ENCODE data around the gene SLC10A1.
A peak's percentile ranks its signal among the peaks of the same experiment; 100 is the strongest.
"Not testable (repeated sequence)": the region's sequence is repeated elsewhere in the genome, so short reads cannot be mapped to it uniquely, and the experiment has no call there.

Gene SLC10A1

DNA sequence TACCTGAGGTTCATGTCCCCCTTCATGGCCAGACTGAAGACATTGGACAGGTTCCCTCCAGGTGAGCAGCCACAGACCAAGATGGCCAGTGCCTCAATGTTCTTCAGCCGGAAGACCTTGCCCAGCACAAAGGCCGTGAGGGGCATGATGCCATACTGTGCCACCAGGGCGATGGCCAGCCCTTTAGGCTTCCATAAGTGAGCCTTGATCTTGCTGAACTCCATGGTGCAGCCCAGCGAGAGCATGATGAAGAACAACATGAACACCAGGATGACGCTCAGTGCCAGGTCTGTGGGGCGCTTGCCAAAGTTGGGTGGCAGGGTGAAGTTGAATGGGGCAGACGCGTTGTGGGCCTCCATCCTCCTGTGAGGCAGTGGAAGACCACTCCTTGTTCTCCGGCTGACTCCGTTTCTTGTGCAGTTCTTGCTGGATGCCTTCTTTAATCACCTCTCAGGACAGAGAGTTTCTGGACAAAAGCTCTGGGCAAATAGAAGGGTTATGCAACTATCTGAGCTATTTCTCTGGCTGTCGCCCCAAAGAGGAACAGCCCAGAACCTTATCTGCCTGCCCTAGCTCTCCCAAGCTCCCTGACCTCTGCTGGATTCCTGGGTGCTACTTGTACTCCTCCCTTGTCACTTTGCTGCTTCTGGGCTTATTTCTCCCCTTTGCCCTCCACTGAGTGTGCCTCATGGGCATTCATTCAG is at the start of gene SLC10A1:
TSS of gene SLC10A1 (minus strand) at position 445 of the 704 bp plus-strand sequence. CDS start at position 359, 86 bp downstream.
- no peak for DNase-seq

DNA sequence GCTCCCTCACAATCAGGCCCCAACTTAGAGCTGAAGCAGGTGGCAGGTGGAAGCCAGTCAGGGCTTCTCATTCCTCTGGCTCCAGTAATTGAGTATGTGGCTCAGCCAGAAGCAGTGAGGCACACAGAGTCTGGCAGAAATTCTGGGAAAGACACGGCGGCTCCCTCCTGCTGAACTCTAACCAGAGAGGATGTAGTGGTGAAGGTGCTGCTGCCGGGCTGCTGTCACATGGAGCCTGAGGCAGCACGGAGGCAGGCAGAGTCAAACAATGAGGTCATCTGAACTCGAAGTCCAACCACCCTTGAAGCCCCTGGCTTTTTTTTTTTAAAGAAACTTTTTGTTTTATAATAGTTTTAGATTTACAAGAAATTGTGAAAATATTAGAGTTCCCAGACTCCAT is 48.7 kb upstream of the SLC10A1 start:
- peak; percentile 13 to 54 for DNase-seq

DNA sequence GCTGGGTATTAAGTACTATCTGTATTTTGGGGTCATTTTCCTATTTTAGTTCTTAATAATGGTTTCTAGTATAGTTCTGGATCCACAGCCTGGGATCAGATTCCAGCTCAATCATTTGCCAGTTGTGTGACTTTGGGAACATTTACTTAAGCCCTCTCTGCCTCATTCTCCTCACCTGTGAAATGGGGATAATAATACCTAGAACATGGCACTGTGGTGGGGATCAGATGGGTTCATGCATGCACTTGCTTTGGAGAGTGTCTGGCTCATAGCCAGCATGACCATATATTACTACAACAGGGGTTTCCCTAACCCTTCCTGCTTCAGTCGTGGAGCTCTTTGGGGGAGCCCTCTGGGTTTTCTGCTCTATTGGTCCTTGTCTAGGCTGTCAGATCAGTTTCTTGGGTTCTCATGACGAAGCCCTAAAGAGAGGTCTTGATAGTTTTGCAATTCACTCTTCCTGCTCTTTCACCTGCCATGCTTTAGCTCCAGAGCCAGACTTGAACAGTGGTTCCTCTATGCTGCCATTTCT is 48.1 kb upstream of the SLC10A1 start:
- no peak for DNase-seq

DNA sequence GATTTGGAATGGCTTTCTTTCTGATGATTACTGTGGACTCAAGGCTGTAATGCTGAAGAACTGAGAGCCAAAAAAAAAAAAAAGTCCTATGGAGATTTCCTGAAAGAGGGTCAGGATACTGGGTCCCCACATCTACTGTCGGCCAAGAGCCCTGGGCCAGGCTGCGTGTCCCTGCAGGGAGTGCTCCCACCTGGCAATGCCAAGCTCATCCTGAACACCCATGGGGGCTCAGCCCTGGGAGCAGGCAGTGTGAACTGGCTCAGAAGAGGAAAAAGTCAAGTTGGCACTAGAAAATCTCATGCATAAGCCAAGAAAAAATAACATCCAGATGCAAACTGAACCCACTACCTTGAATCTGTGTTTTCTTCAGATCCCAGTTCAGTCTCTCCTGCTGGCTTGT is 47.1 kb upstream of the SLC10A1 start:
- DNase-seq = no peak

DNA sequence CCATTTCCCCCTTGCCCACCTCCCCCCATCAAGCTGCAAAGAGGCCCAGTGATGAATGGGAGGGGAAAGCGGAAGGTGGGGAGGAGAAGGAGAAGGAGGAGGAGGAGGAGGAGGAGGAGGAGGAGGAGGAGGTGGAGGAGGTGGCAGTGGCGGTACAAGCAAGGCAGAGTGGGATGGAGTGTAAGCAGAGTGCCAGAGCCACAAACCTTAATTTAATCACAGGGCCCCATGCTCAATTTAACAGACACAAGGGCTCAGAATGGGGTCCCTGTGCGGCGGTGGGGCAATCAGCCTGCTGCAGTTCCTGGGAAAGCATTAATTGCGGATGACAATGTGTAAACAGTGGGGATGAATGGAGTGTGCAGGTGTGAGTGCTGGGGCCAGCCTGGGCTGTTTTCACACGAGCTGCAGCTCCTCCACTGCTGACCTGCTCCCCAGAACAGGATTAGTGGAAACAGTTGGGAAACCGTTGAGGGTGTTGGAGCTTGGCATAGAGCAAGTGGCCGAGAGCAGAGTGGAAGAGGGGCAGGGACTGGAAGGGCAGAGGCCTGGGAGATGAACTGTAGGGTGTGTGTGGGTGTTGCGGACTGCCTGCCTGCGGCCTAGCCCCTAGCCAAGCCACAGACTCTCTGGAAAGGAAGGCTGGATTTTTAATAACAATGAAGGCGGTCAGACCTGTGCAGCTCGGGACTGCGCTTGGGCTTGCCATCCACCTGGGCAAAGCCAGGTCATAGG is 45.8 kb upstream of the SLC10A1 start:
- peak; percentile 56 to 70 for DNase-seq

DNA sequence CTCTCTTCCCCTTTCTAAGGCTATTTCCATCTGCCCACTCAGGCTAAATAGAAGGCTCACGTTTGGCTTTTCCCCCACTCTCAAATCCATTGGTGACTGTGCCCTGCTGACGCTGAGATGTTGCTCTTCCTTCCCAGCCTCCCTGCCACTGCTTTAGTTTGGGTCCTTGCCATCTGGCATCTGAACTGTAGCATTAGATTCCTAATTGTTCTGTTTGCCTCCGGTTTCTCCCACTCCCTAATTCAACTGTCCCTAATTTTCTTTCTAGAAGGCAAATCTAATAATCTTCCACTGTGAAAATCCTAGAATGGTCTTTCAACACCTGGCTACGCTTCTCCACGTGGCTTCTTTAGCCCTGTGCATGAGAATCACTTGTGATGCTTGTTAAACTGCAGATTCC is 44.6 kb upstream of the SLC10A1 start:
- DNase-seq = no peak

DNA sequence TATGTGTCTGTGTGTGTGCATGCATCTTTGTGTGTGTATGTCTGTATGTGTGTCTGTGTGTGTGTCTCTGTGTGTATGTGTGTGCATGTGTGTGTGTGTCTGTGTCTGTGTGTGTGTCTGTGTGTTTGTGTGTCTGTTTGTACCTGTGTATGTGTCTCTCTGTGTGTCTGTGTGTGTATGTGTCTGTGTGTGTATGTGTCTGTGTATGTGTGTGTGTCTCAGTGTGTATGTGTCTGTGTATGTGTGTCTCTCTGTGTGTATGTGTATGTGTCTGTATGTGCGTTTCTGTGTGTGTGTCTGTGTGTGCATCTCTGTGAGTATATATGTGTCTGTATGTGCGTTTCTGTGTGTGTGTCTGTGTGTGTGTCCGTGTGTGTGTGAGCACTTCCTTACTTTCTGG is 42.6 kb upstream of the SLC10A1 start:
- no peak for DNase-seq

DNA sequence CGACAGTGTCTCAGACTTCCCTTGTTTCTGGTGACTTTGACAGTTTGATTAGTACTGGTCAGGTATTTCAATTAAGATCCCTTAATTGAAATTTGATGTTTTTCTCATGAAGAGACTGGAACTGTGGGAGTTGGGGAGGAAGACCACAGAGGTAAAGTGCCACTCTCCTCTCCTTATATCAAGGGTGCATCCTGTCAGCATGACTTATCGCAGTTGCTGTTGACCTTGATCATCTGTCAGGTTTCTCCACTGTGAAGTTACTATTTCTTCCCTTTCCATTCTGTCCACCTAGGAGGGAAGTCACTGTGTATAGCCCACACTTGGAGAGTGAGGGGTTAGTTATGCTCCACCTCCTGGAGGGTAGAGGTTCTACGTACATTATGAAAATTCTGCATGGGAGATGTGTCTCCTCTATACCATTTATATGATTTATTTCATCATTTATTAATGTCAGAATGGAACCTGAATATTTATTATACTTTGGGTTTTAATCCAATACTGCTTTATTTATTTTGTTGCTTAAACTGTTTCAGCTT is 41.9 kb upstream of the SLC10A1 start:
- DNase-seq = no peak

DNA sequence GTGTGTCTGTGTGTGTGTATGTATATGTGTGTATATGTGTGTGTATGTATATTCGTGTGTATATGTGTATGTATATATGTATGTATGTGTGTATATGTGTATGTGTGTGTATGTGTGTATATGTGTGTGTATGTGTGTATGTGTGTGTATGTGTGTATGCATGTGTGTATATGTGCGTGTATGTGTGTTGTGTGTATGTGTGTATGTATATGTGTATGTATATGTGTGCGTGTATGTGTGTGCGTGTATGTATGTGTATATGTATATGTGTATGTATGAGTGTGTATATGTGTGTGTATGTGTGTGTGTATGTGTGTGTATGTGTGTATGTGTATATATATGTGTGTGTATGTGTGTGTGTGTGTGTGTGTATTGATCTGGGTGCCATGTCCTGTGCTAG is 31.8 kb upstream of the SLC10A1 start:
- no peak for DNase-seq

DNA sequence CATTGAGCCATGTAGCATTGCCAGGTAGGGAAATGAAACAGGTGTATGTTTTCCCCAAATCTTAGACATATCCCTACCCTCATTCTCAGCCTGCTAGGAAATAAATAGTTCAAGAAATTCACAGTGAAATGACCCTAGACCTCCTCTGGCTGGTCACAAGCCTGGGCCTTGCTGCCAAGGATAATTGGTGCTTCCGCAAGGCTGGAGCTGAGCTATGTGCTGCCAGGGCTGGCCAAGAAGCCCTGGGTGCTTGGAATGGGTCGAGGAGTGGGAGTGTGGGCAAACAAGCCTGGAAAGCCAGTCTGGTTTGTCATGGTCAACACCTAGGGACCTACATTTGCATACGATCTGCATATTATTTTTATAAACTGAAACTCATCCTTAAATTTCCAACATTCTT is 31.3 kb upstream of the SLC10A1 start:
- no peak for DNase-seq

DNA sequence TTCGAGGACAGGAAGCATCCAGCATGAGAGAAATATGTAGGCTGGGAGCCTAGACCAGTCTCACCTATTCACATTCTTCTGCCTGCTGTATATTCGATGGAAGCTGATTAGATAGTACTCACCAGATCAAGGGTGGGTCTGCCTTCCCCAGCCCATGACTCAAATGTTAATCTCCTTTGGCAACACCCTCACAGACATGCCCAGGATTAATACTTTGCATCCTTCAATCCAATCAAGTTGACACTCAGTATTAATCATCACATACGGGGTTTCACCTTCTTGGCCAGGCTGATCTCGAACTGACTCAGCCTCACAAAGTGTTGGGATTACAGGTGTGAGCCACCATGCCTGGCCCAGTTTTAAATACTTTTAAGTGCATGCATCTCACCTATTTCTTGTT is 30.5 kb upstream of the SLC10A1 start:
- DNase-seq = no peak

DNA sequence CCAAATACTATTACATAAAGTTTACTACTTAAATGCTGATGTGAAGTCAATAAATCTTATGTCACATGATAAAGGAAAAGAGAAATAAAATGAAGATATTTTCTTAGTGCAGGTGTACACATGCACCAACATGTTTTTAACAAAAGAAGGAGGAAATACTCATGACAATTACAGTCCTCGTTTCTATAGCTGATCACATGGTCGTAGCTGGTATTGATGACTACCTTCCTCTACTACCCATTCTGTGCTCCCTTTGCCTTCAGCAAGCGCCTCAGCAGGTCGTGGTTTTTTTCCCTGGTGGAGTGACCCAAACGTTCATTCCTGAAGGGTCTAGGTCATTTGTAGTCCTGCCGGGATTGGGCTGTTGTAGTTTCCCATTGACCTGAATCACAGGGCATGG is 25.4 kb upstream of the SLC10A1 start:
- DNase-seq = no peak

DNA sequence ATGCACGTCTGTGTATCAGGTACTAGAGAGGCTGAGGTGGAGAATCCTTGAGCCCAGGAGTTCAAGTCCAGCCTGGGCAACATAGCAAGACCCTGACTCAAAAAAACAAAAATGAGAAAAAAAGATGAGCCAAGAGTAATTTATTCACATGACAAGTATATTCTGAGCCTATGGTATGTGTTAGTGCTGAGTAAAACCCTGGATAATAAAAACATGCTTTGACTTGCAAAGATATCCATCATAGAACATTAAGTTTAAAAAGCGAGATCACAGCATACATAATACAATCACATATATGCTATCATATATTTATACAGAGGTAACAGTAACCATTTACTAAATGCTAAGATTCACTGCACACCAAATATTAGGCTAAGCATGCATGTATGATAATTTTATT is 23.9 kb upstream of the SLC10A1 start:
- no peak for DNase-seq

DNA sequence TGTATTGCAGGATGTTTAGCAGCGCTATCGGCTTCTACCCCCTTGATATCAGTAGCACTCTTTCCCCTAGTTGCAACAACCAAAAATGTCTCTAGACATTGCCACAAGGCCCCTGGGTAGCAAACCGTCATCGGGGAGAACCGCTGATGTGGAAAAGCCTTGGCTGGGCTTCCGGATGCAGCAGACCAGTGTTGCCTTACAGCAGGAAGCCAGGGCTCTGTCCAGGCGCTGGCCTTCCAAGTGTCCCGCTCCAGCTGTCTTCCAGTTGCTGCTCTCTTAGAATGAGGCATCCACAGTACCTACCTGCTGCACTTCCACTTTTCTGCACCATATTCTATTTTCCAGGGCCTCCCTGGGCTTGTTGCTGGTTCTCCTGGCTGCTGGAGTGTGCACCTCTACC is 22.6 kb upstream of the SLC10A1 start:
- peak; percentile 8 to 24 for DNase-seq

DNA sequence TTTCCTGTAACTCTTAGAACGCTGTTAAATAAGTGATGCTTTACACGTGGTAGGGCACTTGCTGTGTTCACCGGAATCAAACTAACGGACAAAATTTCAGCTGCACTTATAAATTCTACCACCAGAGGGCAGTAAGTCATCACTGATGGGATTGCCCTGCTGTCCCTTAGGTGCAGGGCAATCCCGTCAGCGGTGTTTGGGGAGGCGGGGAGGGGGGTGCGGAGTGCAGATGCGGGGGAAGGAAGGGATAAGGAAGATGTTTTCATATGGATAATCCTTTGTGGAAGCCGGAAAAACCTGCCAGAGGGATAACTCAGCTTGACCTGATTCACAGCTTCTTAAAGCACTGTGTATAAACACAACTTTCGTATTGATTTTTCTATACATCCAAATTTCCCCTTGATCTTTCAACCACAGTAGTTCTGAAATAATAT is 21.7 kb upstream of the SLC10A1 start:
- peak; percentile 48 to 69 for DNase-seq

DNA sequence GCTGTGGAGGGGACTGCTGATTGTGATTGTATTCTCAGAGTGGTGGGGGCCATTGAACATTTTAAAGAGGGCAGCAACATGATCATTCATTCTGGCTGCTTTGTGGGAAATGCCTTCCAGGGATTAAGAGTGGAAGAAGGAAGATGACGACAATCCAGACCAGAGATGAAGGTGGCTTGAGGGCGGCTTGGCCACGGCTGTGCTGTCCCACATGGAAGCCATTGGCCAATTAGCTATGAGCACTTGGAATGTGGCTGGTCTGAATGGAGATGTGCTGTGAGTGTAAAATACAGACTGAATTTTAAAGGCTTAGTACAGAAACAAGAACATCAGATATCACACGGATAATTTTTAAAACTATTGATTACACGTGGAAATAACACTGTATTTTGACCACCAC is 19.2 kb upstream of the SLC10A1 start:
- no peak for DNase-seq

DNA sequence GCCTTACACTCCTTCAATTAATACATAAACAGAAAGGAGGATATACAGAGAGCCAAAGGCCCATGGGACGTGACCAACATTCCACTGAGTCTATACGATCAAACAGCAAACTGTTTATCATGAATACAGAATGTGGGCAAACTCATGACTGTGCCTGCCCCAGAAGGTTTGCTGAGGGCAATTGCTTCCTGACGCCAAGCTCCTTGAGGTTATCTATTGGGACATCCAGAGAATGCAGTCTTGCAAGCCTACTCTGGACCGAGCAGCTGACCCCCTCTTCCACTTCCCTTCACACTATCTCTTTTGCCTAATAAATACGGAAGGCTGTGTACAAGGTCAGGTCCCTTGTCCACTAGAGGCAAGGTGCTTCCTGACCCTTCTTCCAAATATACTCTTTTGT is 18.5 kb upstream of the SLC10A1 start:
- no peak for DNase-seq

DNA sequence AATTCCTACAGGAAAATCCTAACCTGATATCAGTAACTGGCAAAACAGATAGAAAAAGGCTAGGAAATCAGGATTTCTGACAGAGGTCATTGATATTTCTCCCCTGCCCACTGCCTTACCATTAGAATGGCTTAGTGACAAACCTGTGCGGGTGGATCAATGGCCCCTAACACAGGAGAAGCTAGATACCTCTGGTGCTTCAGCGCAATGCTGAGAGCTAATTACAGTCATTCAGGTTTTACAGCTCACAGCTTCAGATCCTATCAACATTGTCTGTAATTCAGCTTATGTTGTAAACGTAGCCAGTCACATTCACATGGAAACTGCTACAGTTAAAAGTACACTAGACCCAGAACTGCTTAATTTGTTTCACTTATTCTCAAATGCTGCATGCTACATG is 17.4 kb upstream of the SLC10A1 start:
- no peak for DNase-seq

DNA sequence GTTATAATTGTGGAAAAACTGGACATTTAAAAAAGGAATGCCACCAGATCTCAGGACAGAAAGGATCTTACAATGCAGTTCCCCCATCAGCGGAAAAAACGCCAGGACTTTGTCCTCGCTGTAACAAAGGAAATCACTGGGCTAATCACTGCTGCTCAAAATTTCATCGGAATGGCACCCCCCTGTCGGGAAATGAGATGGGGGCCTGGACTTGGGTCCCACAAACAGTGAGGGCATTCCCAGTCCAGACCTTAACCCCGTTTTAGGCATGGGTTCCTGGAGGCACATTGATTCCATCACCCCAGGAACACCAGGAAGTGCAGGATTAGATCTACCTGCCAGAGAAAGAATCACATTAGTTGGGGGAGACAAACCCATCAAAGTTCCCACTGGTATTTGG is 16.3 kb upstream of the SLC10A1 start:
- not testable (repeated sequence) for DNase-seq

DNA sequence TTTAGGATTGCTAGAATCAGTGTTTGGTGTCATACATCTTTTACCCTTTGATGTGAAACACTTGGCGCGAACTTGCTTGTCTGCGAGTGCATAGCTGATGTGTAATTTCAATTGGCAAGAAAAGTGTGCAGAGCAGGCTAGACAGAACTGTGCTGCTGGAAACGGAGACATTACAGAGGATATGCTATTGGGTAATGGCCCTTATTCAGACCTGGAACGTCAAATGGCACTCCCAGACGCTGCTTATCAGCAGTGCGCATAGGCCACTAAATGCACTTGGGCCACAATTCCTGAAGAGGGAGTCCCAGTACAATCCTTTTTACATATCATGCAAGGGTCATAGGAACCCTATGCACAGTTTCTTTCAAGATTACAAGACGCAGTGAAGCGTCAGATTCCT is 15.7 kb upstream of the SLC10A1 start:
- peak in 1 of 2 experiments; percentile 29 for DNase-seq

DNA sequence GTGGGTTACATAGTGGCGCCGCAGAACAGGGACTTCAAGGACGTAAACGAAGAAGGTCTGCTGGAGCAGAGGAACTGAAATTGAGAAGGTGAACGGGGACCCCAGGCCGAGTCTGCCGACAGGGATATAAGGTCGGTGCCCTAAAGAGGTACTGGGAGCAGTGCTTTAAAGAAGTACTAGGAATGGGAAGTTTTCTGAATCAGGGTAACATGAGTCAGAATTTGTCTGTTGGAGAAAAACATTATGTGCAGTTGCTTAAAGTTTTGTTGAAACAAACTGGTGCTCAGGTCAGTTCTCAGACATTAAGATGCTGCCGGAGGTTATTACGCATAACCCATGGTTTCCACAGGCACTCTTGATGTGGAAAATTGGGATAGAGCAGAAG is 14.8 kb upstream of the SLC10A1 start:
- no peak for DNase-seq

DNA sequence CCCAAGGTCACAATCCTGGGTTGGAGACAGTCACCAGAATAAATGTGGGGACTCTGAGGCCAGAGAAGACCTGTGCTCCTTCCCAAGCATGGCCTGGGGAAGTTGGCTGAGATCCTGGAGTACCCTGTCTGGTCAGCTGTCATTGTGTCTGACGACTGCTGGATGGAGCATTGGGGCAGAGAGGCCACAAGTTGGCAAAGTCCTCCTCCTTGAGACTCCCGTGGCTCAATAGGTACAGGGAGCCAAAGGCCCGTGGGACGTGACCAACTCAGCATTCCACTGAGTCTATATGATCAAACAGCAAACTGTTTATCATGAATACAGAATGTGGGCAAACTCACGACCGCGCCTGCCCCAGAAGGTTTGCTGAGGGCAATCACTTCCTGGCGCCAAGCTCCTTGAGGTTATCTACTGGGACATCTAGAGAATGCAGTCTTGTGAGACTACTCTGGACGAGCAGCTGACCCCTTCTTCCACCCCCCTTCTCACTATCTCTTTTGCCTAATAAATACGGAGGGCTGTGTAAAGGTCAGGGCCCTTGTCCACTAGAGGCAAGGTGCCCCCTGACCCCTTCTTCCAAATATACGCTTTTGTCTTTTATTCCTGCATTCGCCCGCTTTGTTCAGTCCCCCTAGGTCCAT is 14.3 kb upstream of the SLC10A1 start:
- no peak for DNase-seq
